Right forelimb (tissue), 1 donor: ENCODE results near the gene CDKAL1.

Experiments used
- DNase-seq: peaks from one replicate; pipeline ENCODE4 v3.0.0-alpha.2; 2018

CDKAL1 gene

GRCh38 chr6:20933057-20933788 is 399.0 kb downstream of the CDKAL1 start:
- DNase-seq: no peak

GRCh38 chr6:20936949-20937348 is 402.7 kb downstream of the CDKAL1 start:
- no peak for DNase-seq

- DNase-seq: no peak
These were observed 405.0 kb downstream of the CDKAL1 start for GRCh38 chr6:20939161-20939775.

- DNase-seq: no peak
These were observed 408.9 kb downstream of the CDKAL1 start for GRCh38 chr6:20943040-20943627.

- DNase-seq: no peak
These were observed 409.7 kb downstream of the CDKAL1 start for GRCh38 chr6:20943922-20944321.

- DNase-seq: no peak
These were observed 411.8 kb downstream of the CDKAL1 start for GRCh38 chr6:20946022-20946421.

- no peak for DNase-seq
These were observed 412.6 kb downstream of the CDKAL1 start for GRCh38 chr6:20946890-20947289.

- DNase-seq: no peak
These were observed 413.7 kb downstream of the CDKAL1 start for GRCh38 chr6:20947977-20948376.

GRCh38 chr6:20948556-20948955 is 414.3 kb downstream of the CDKAL1 start:
- no peak for DNase-seq

- DNase-seq: no peak
These were observed 414.9 kb downstream of the CDKAL1 start for GRCh38 chr6:20949138-20949537.

- DNase-seq: peak; percentile 54
These were observed 418.6 kb downstream of the CDKAL1 start for GRCh38 chr6:20952699-20953474.

GRCh38 chr6:20954315-20954714 is 420.1 kb downstream of the CDKAL1 start:
- no peak for DNase-seq

GRCh38 chr6:20955131-20955530 is 420.9 kb downstream of the CDKAL1 start:
- no peak for DNase-seq

GRCh38 chr6:20955751-20956150 is 421.5 kb downstream of the CDKAL1 start:
- DNase-seq: no peak

GRCh38 chr6:20960067-20960466 is 425.8 kb downstream of the CDKAL1 start:
- no peak for DNase-seq

GRCh38 chr6:20965276-20965675 is 431.0 kb downstream of the CDKAL1 start:
- no peak for DNase-seq

- no peak for DNase-seq
These were observed 431.7 kb downstream of the CDKAL1 start for GRCh38 chr6:20965915-20966314.

GRCh38 chr6:20969551-20969950 is 435.3 kb downstream of the CDKAL1 start:
- DNase-seq: no peak

GRCh38 chr6:20976391-20976918 is 442.2 kb downstream of the CDKAL1 start:
- no peak for DNase-seq

GRCh38 chr6:20978151-20978614 is 443.9 kb downstream of the CDKAL1 start:
- DNase-seq: no peak

- DNase-seq: no peak
These were observed 444.8 kb downstream of the CDKAL1 start for GRCh38 chr6:20979076-20979475.

GRCh38 chr6:20983961-20984360 is 449.7 kb downstream of the CDKAL1 start:
- DNase-seq: no peak

- no peak for DNase-seq
These were observed 451.6 kb downstream of the CDKAL1 start for GRCh38 chr6:20985821-20986220.
